Heart left ventricle (tissue), 16 donors: ENCODE data around the gene ZNF274. TPM values are rescaled to one million over a fixed set of nuclear protein-coding genes. Genes with fewer than 3 reads are reported as not detected.
"Not testable (repeated sequence)": the region's sequence is repeated elsewhere in the genome, so short reads cannot be mapped to it uniquely, and the experiment has no call there.

Experiments used
- ATAC-seq, 4 donors: fragments of 200-7000 bp; cut with Tn5 transposase; one replicate each; pipeline ENCODE4 v1.9.1; 2020 to 2022; ENCODE audit warnings: moderate library complexity in 4 of 4, mild to moderate bottlenecking in 3 of 4, moderate number of reproducible peaks in 1 of 4
- DNase-seq, 5 donors: peaks; one replicate each; pipeline ENCODE4 v3.0.0-alpha.2; 2020
- H3K27ac ChIP-seq, 12 donors: fragments of 200-600 bp; sonication (generic) in 4 of 12; one replicate each; pipeline versions ENCODE4 v1.5.0 to v1.8.0; 2016 to 2022; ENCODE audit warnings: mild to moderate bottlenecking in 2 of 12
- H3K27me3 ChIP-seq, 9 donors: fragments of 200-600 bp; sonication (generic) in 2 of 9; one replicate each; pipeline versions ENCODE4 v1.5.1 to v1.8.0; 2016 to 2022; ENCODE audit warnings: mild to moderate bottlenecking in 3 of 9
- H3K36me3 ChIP-seq, 9 donors: fragments of 200-600 bp; sonication (generic) in 2 of 9; one replicate each; pipeline versions ENCODE4 v1.5.0 to v1.8.0; 2018 to 2022; ENCODE audit warnings: mild to moderate bottlenecking in 2 of 9
- H3K4me1 ChIP-seq, 12 donors: fragments of 200-600 bp; sonication (generic) in 4 of 12; one replicate each; pipeline versions ENCODE4 v1.5.0 to v1.8.0; 2016 to 2022; ENCODE audit warnings: mild to moderate bottlenecking in 3 of 12
- H3K4me3 ChIP-seq, 12 donors: fragments of 200-600 bp; sonication (generic) in 4 of 12; one replicate each; pipeline versions ENCODE4 v1.5.0 to v1.8.0; 2017 to 2022; ENCODE audit warnings: mild to moderate bottlenecking in 9 of 12, moderate library complexity in 4 of 12
- H3K9me3 ChIP-seq, 12 donors: fragments of 200-600 bp; sonication (generic) in 4 of 12; one replicate each; pipeline versions ENCODE4 v1.5.0 to v1.8.0; 2016 to 2022; ENCODE audit warnings: mild to moderate bottlenecking in 1 of 12
- CTCF ChIP-seq, 12 donors: fragments of 200-600 bp; sonication (generic) in 4 of 12; IDR thresholded peaks; one replicate each; pipeline versions ENCODE4 v1.5.0 to v1.8.0; 2018 to 2022; ENCODE audit warnings: antibody characterized with exemption in 12 of 12, mild to moderate bottlenecking in 5 of 12
- POLR2A ChIP-seq, 2 donors: fragments of 450-650 bp; IDR thresholded peaks; one replicate each; pipeline ENCODE4 v1.6.1; 2017; ENCODE audit warnings: antibody characterized with exemption in 2 of 2, mild to moderate bottlenecking in 2 of 2, moderate library complexity in 2 of 2
- WGBS, 4 donors: extraction: QIAGEN DNeasy Blood & Tissue Kit in 2 of 4; methylation state at CpG; one replicate each; pipeline versions ENCODE4 v1.1.5 to v1.1.7; 2013 to 2018; 5-methylcytosine and 5-hydroxymethylcytosine counted together
- intact Hi-C, 10 donors: fragments of 100-400 bp; cut with DNase I; formaldehyde crosslinking; loops; one replicate each; pipeline versions ENCODE4 v1.11.1 to v1.14.2; 2022
- long read RNA-seq, 3 donors: library from polyadenylated mRNA; unstranded; transcript quantifications; one replicate each; pipeline ENCODE4 v2.0.0, GENCODE V29; 2020 to 2021
- polyA plus RNA-seq, 2 donors: library from polyadenylated mRNA; stranded (reverse); fragments of 200-250 nt; gene quantifications; one replicate each; pipeline ENCODE4 v1.2.3, GENCODE V29; 2013
- total RNA-seq, 9 donors: library from RNA; depleted of rRNA in 2 of 9; stranded (reverse); fragments of >200 nt in 2 of 9; fragmentation: NEBNext Ultra II Directional in 3 of 9; extraction: Animal tissue kit (Norgen Biotek cat#: 25700) in 3 of 9; gene quantifications; one replicate each; pipeline versions ENCODE4 v1.1.0 to v1.2.4, GENCODE V29; 2016 to 2023
- donor health status: ischemic (EF 13 %, LVEDD 7.1; RV severe dilation, severe dysfunction).
- donor health status: healthy with polysubstance abuse.
- donor health status: DM: no; HTN: yes; CAD: no.
- donor health status: DM: no; HTN: no; CAD: no.
- donor health status: ischemic (EF 25% LVEDD 6.9; RV normal size, moderate dysfunction).
- donor health status: ischemic (EF 25% LVEDD 5.7; RV mildly dilated, moderate dysfunction).
- donor health status: healthy.
- donor health status: DM: yes; HTN: yes; CAD: no.
- donor health status: ischemic (EF 35%, LVEDD 5.7; RV mildly dilated, moderate dysfunction).
- donor health status: nonischemic (EF 11% LVEDD 7.7; RV severe dilation, severe dysfunction).
- donor health status: DM: yes; HTN: yes; CAD: no.
- donor health status: PGD.
- donor health status: ischemic (EF 29% LVEDD 5.4; RV normal size, mild dysfunction).
- donor health status: nonischemic (EF 23%, LVEDD 6.1; RV moderate dilation, normal function).

Gene ZNF274
- total RNA-seq = 10 to 100 TPM; 16.2 to 29.0 (median 21.8) TPM
- 10 to 100 TPM in 1 of 2 donors, 1 to 10 TPM in 1; 8.1 to 37.9 TPM for polyA plus RNA-seq
- long read RNA-seq, donor 1, full-length matches to known transcripts = 39 of 53 reads
- long read RNA-seq, donor 1, partial matches to known transcripts = 6 of 53 reads
- long read RNA-seq, donor 1, other reads (novel, unspliced or antisense) = 8 of 53 reads
- long read RNA-seq, donor 2, full-length matches to known transcripts = 166 of 229 reads
- long read RNA-seq, donor 2, partial matches to known transcripts = 29 of 229 reads
- long read RNA-seq, donor 2, other reads (novel, unspliced or antisense) = 34 of 229 reads
- long read RNA-seq, donor 3, transcript ZNF274-212 (8 exons, 2,538 nt) = major isoform, 24 of 42 reads
- long read RNA-seq, donor 3, partial matches to known transcripts = 5 of 42 reads
- long read RNA-seq, donor 3, other reads (novel, unspliced or antisense) = 9 of 42 reads

GRCh38 chr19:58182989-58183816 is at the start of gene ZNF274:
ZNF274 (plus strand) TSS chr19:58183061; CDS start chr19:58183966, 905 bp downstream.
- TF ChIP-seq CTCF (IDR thresholded peaks at IDR 0.05) (no peak), POLR2A (IDR thresholded peaks at IDR 0.05) (peak; percentile 48 to 92)
- H3K27ac ChIP-seq = peak within 1 kb of the TSS; percentile 90 to 100 (median 99)
- peaks cover 0 to 18% (median 5%) of the 10 kb centered on the region in 12 donors for H3K4me1 ChIP-seq
- peaks cover 8 to 100% (median 87%) of the 10 kb centered on the region in 12 donors for H3K9me3 ChIP-seq
- no peaks in the 10 kb centered on the region for H3K27me3 ChIP-seq
- peak within 1 kb of the TSS; percentile 73 to 100 (median 94) for H3K4me3 ChIP-seq
- H3K36me3 ChIP-seq = peaks cover 12 to 75% (median 32%) of the 10 kb centered on the region in 9 donors
- DNase-seq (peak; percentile 95 to 97 (median 96)), ATAC-seq (peak; percentile 94 to 96 (median 96))
- intact Hi-C loops = loop anchor here in 6 of 10 donors (1.0 to 10.0 kb wide), 7 partner anchors 92 to 336 kb away; partner anchors contain the start of genes ERVK3-1 (in 4 of the 6), ZNF8 (in 4 of the 6) and ZBTB45 (in 1 of the 6)
- 0 to 3% (median 1%) methylated on average over 47 to 80 of the region's 80 CpGs for WGBS, 4 donors

DNA sequence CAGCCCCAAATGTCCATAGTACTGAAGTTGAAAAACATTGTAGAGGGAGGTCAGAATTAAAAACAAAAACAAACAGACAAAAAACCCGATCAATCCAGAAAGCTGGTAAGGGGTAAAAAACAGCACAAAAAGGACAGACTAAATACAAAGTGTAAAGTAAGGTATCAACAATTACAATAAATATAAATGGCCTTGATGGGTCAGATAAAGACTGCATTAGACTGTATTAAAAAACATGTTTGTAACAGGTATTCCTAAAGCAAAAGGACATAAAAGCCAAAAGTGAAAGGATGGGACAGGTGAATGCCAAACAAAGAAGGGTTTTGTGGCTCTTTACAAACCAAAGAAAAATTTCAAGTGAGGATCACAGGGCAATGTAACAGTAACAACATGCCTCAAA is 48.6 kb upstream of the ZNF274 start:
- H3K4me3 ChIP-seq = no peak overlapping the region
- ATAC-seq (no peak), DNase-seq (no peak)
- peaks cover 22 to 100% (median 89%) of the 10 kb centered on the region in 9 donors for H3K36me3 ChIP-seq
- peaks cover 4 to 100% (median 90%) of the 10 kb centered on the region in 12 donors for H3K9me3 ChIP-seq
- no peak overlapping the region for H3K27ac ChIP-seq
- WGBS, 4 donors = 95 to 98% (median 97%) methylated on average over 1 of the region's 1 CpG
- no peak for TF ChIP-seq POLR2A (IDR thresholded peaks at IDR 0.05)
- no peak for TF ChIP-seq CTCF (IDR thresholded peaks at IDR 0.05)
- intact Hi-C loops = no loop called here
- no peaks in the 10 kb centered on the region for H3K4me1 ChIP-seq
- no peaks in the 10 kb centered on the region for H3K27me3 ChIP-seq

DNA sequence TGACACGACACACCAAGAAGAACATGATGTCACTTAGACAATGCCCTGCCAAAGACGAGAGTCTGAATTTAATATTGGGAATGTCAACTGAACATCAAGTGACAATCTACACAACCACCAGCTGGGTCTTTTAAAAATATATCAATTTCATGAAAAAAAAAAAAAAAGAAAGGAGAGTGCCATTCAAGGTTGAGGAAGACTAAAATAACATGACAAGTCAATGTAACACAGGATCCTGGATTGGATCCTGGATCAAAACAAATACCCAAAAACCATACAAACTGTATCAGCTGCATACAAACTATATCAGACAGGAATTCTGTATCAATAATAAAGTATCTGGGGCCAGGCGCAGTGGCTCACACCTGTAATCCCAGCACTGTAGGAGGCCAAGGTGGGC is 37.0 kb upstream of the ZNF274 start:
- intact Hi-C loops = no loop called here
- H3K4me3 ChIP-seq = no peak overlapping the region
- 90 to 97% (median 95%) methylated on average over 3 of the region's 3 CpGs for WGBS, 4 donors

DNA sequence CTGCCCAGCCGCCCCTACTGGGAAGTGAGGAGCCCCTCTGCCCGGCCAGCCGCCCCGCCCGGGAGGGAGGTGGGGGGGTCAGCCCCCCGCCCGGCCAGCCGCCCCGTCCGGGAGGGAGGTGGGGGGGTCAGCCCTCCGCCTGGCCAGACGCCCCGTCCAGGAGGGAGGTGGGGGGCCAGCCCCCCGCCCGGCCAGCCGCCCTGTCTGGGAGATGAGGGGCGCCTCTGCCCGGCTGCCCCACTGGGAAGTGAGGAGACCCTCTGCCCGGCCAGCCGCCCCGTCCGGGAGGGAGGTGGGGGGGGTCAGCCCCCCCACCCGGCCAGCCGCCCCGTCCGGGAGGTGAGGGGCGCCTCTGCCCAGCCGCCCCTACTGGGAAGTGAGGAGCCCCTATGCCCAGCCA is 35.4 kb upstream of the ZNF274 start:
- ATAC-seq, H3K27me3 ChIP-seq, intact Hi-C loops, DNase-seq, H3K27ac ChIP-seq, H3K4me3 ChIP-seq: not testable (repeated sequence)
- 83 to 100% (median 95%) methylated on average over 2 to 24 of the region's 28 CpGs for WGBS, 4 donors
- peaks cover 0 to 28% (median 12%) of the 10 kb centered on the region in 12 donors for H3K4me1 ChIP-seq
- peaks cover 0 to 53% (median 33%) of the 10 kb centered on the region in 12 donors for H3K9me3 ChIP-seq
- peaks cover 2 to 20% (median 5%) of the 10 kb centered on the region in 9 donors for H3K36me3 ChIP-seq

More for the DNA sequence above, 37.0 kb upstream of the ZNF274 start:
- TF ChIP-seq POLR2A (IDR thresholded peaks at IDR 0.05) (no peak), CTCF (IDR thresholded peaks at IDR 0.05) (no peak)
- Histone ChIP-seq H3K27me3 (no peaks in the 10 kb centered on the region), H3K9me3 (peaks cover 0 to 69% (median 47%) of the 10 kb centered on the region in 12 donors), H3K27ac (no peak overlapping the region), H3K36me3 (peaks cover 6 to 36% (median 22%) of the 10 kb centered on the region in 9 donors), H3K4me1 (peaks cover 0 to 14% (median 7%) of the 10 kb centered on the region in 12 donors)
- ATAC-seq (no peak), DNase-seq (no peak)
